OCI-M1 (cell line): ENCODE measurements around the gene RGS11.
"Not testable (repeated sequence)": the region's sequence is repeated elsewhere in the genome, so short reads cannot be mapped to it uniquely, and the experiment has no call there.

Experiments
- DNase-seq: peaks from one replicate; lab custom pipeline; 2025; lab: John Stamatoyannopoulos, UW

The RGS11 gene

GRCh38 chr16:280552-280951 lies 4.8 kb upstream of the RGS11 start, which contains the start of gene ARHGDIG:
Gene ARHGDIG (plus strand): TSS chr16:280591. CDS start chr16:280681, 90 bp downstream.
- no peak for DNase-seq

- no peak for DNase-seq
These were observed 4.3 kb upstream of the RGS11 start for GRCh38 chr16:280005-280460.

- DNase-seq = no peak
These were observed 3.8 kb upstream of the RGS11 start for GRCh38 chr16:279531-279930.

GRCh38 chr16:278863-279366 lies 3.2 kb upstream of the RGS11 start:
- peak; percentile 86 for DNase-seq

GRCh38 chr16:276426-277077 lies 808 bp upstream of the RGS11 start:
- DNase-seq = no peak

DNA sequence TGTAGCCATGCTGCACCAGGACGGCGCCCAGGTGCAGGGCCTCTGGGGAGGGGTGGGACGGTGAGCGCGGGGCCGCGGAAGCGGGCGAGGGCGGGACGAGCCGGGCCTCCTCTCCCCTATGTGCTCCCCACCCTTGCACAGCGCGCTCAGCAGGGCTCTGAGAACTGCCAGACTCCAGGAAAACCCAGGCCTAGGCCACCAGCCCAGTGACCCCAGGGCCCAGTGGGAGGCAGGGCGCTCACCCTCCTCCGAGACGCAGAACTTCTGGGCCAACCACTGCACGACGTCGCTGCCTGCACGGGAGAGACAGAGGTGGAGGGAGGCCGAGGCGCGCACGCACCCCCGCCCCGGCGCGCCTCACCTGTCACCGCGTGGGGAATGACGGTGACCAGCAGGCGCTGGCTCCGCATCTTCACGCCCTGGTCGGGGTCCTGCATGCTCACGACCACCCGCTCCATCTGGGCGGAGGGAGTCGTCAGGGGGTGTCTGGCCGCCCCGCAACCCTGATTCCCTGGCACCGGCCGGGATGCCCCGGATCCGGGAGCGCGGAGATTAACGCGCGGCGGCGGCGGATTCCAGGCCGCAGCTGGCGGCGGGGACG lies 603 bp downstream of the RGS11 start:
- no peak for DNase-seq

GRCh38 chr16:273547-274421 lies 2.0 kb downstream of the RGS11 start:
- no peak for DNase-seq

- no peak for DNase-seq
These were observed 2.9 kb downstream of the RGS11 start for GRCh38 chr16:272633-273546.

GRCh38 chr16:270381-271255 lies 5.1 kb downstream of the RGS11 start:
- DNase-seq = no peak

GRCh38 chr16:269061-269796 lies 6.5 kb downstream of the RGS11 start:
- no peak for DNase-seq

DNA sequence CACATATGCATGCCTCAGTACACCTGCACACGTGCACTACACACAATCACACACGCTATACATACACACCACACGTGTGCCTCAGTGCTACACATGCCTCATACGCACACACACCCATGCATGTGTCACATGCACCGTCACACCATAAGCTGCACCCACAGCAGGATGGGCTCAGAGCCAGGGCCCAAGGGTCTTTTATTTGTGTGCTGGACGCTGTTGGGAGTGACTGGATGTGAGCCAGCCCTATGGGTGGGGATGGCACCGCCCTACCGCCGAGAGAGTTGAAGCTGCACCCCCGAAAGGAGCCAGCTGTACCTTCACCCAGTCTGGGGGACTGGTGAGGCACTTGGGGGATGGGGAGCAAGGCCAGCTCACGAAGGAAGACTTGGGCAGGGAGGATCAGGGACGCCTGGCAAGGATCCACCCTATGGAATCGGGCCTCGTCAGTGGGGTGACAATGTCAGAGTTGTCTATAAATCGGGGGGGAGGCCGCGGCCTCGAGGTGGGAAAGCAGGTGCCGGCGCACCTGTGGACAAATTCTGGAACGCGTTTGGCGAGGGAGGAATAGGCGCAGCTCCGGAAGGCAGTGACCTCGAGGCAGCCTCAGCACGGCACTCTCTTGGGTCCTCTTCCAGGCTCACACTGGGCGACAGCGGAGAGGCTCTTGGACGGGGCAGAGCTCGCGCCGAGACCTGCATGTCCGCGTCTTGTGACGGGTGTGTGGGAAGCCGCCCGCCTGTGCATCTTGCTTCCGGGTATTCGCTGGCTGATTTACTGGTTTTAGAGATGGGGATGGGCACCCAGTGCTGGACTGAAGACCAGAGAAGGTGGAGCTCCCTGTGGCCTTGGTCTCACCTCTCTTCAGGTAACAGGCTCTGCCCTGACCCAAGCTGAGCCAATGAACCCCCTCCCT lies 7.3 kb downstream of the RGS11 start:
- DNase-seq = no peak

- DNase-seq = not testable (repeated sequence)
These were observed 8.2 kb downstream of the RGS11 start for GRCh38 chr16:267562-267961.

DNA sequence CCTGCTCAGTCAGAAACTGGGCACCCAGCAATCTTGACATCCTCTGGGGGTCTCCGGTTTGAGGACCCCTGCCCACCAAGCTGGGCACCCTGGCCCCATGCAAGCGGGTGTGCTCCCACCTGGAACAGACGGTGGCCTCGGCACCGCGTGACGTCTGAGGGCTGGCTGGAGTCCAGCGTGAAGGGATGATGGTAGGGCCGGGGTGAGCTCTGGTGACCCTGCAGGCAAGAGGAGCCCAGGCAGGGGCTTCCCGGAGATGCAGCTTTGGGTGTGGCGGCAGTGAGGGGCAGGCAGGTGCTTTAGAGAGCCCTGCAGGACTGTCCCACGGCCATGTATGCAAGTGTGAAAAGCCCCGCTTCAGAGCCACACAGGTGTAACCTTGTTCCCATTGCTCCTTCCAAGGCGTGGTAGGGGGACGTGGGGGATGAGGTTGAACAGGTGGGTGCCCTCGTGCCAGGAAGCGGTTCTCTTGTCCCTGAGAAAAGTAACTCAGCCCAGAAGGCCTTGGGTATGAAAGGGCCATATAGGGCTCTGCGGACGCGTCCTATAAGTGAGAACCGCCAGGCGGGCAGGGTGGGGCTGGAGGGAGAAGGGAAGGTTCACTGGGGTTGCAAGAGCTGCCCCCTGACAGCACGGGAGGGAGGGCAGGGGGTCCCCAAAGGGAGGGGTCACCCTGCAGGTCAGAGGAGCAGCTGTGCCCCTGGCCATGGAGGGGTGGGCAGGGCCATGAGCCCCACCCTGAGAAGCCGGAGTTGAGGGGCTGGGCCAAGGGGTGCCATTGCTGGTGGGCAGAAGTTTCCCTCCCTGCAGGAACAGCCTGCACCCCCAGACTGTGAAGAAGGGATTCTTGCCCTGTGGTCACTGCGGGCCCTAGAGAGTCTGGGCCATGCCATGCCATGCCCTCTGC lies 9.2 kb downstream of the RGS11 start:
- no peak for DNase-seq

- DNase-seq = no peak
These were observed 10.0 kb downstream of the RGS11 start for GRCh38 chr16:265711-266110.

DNA sequence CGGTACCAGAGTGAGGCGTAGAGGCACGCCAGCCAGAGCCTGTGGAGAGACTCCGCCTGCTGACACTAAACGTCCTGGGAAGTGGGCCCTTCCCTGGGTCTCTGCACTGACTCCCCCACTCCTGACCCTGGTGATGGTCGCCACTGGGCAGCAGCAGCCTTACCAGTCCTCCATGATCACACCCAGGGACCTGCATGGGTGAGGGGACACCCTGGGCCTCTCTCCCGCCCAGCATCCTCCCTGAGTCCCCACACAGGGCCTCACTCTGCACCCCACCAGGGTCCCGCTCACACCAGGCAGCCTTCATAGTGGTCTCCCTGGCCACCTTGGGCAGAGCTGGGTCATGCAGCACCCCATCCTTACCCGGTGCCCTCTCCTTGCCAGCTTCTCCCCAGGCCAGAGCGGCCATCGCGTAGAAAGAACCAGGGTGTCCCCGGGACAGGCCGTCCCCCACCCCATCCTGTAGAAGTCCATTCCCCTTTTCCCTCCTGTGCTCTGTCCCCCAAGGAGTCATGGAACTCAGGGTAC lies 10.7 kb downstream of the RGS11 start:
- DNase-seq = no peak

DNA sequence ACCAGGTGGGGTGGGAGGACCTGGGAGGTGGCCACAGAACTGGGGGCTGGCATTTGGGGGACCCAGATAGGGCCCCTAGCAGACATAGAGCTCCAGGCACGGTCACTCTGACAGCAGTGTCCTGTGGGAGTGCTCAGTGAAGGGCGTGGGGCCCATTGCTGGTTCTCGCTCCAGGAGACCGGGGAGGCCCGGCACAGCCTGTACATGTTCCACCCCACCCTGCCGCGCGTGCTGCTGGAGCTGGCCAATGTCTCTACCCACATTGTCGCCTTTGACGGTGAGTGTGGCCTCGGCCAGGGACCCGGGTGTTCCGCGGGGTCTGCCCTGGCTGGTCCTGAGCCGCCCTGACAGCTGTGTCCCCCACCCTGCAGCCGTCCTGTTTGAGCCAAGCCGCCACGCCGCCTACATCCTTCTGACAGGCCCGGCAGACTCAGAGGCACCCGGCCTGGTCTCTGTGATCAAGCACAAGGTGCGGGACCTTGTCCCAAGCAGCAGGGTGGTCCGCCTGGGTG lies 11.2 kb downstream of the RGS11 start:
- no peak for DNase-seq

DNA sequence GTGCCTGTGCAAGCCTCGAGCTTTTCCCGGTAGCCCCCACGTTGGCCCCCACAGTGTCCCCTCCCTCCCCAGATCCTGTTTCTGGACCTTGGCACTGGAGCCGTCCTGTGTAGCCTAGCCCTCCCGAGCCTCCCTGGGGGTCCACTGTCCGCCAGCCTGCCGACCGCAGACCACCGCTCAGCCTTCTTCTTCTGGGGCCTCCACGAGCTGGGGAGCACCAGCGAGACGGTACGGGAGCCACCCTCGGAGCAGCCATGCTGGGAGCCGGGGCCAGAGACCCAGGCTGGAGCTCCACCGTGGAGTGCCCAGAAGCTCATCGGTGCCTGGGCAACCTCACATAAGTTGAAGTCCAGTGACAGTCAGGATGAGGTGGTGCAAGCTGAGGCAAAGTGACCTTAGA lies 11.8 kb downstream of the RGS11 start:
- no peak for DNase-seq
